ENCODE measurements around the gene SPTBN2.

SPTBN2 gene

GRCh38 chr11:66639066-66639813 lies 89.8 kb downstream of the SPTBN2 start:
- DNase-seq = peak; percentile 64 to 77
- TF ChIP-seq POLR2A (IDR thresholded peaks at IDR 0.05; ENCODE audit: low read length) (no peak), GATA1 (IDR thresholded peaks at IDR 0.05; ENCODE audit: low read depth, low read length) (no peak)

- DNase-seq = peak; percentile 100
- peak; percentile 93 for TF ChIP-seq POLR2A (IDR thresholded peaks at IDR 0.05; ENCODE audit: low read length)
- no peak for TF ChIP-seq GATA1 (IDR thresholded peaks at IDR 0.05; ENCODE audit: low read depth, low read length)
These were observed 90.6 kb downstream of the SPTBN2 start, which contains the start of gene RBM4 for GRCh38 chr11:66638177-66639065. Gene RBM4 (plus strand): TSS chr11:66638703. CDS start chr11:66639712, 1,009 bp downstream.

- TF ChIP-seq POLR2A (IDR thresholded peaks at IDR 0.05; ENCODE audit: low read length) = no peak
- no peak for TF ChIP-seq GATA1 (IDR thresholded peaks at IDR 0.05; ENCODE audit: low read depth, low read length)
- DNase-seq = peak in 1 of 2 experiments; percentile 33
These were observed 91.3 kb downstream of the SPTBN2 start for GRCh38 chr11:66637557-66638176.

DNA sequence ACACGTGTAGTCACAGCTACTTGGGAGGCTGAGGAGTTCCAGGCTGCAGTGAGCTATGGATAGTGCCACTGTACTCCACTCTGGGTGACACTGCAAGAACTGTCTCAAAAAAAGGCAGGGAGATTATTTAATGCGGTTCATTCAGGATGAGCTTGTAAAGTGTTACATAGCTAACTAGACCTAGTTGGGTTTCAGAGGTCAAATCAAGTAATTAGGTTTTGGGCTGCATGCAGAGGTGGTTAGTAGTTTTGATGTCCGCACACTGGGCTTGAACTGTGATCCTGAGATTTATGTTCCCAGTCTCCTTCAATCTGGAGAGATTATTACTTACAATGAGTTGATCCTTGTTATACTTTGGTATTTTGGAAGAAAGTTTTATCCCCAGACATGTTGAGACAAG lies 92.6 kb downstream of the SPTBN2 start:
- DNase-seq = no peak
- TF ChIP-seq GATA1 (IDR thresholded peaks at IDR 0.05; ENCODE audit: low read depth, low read length) = no peak
- no peak for TF ChIP-seq POLR2A (IDR thresholded peaks at IDR 0.05; ENCODE audit: low read length)
